Stomach (tissue), 9 donors: Measurements from ENCODE around the gene MEA1. TPM values are rescaled to one million over a fixed set of nuclear protein-coding genes. Genes with fewer than 3 reads are reported as not detected.

Experiments
- DNase-seq, 2 donors: peaks; one replicate each; pipeline versions ENCODE4 v3.0.0 to v3.0.0-alpha.2; 2013 to 2019
- H3K27ac ChIP-seq, 5 donors: fragments of 200-600 bp in 4 of 5; sonication (generic) in 4 of 5; one replicate each; pipeline ENCODE4 v1.5.1; 2013 to 2019; ENCODE audit warnings: mild to moderate bottlenecking in 1 of 5, moderate library complexity in 1 of 5
- H3K27me3 ChIP-seq, 3 donors: fragments of 200-600 bp; sonication (generic); one replicate each; pipeline ENCODE4 v1.5.1; 2017 to 2019; ENCODE audit warnings: mixed run types in 1 of 3
- H3K36me3 ChIP-seq, 4 donors: fragments of 200-600 bp; sonication (generic); 1 replicate in 3 of 4; 2 replicates in 1 of 4; pipeline ENCODE4 v1.5.1; 2016 to 2019
- H3K4me1 ChIP-seq, 4 donors: fragments of 200-600 bp; sonication (generic); one replicate each; pipeline ENCODE4 v1.5.1; 2016 to 2019
- H3K4me3 ChIP-seq, 4 donors: fragments of 200-600 bp; sonication (generic) in 3 of 4; one replicate each; pipeline ENCODE4 v1.5.1; 2016 to 2019; ENCODE audit warnings: mild to moderate bottlenecking in 1 of 4
- H3K9me3 ChIP-seq, 4 donors: fragments of 200-600 bp; sonication (generic); one replicate each; pipeline ENCODE4 v1.5.1; 2016 to 2019
- CTCF ChIP-seq, 7 experiments: fragments of 450-650 bp in 4 of 7; fragments of 200-600 bp in 3 of 7; sonication (generic) in 3 of 7; IDR thresholded peaks; one replicate each; pipeline ENCODE4 v1.5.1; 2016 to 2019; ENCODE audit warnings: antibody characterized with exemption in 7 of 7, control low read depth in 2 of 7, mild to moderate bottlenecking in 1 of 7
- EP300 ChIP-seq: sonication (generic); formaldehyde crosslinking; IDR thresholded peaks from one replicate; pipeline ENCODE4 v1.6.1; 2017; ENCODE audit warnings: antibody characterized with exemption
- POLR2A ChIP-seq, 4 donors: fragments of 450-650 bp; IDR thresholded peaks; one replicate each; pipeline ENCODE4 v1.6.1; 2016; ENCODE audit warnings: antibody characterized with exemption in 4 of 4, control low read depth in 2 of 4, mild to moderate bottlenecking in 1 of 4, moderate library complexity in 1 of 4
- POLR2AphosphoS5 ChIP-seq, 3 donors: sonication (generic); formaldehyde crosslinking; IDR thresholded peaks; one replicate each; pipeline ENCODE4 v1.6.1; 2016; ENCODE audit warnings: antibody characterized with exemption in 3 of 3
- WGBS, 5 donors: extraction: QIAGEN DNeasy Blood & Tissue Kit in 3 of 5; methylation state at CpG; one replicate each; pipeline versions ENCODE4 v1.1.5 to v1.1.7; 2013 to 2018; 5-methylcytosine and 5-hydroxymethylcytosine counted together
- intact Hi-C: fragments of 100-400 bp; cut with DNase I; formaldehyde crosslinking; loops from one replicate; pipeline ENCODE4 v1.15.1; 2023; ENCODE audit warnings: low total_unique reads
- polyA plus RNA-seq, 3 donors: library from polyadenylated mRNA; stranded (reverse); fragments of 200-250 nt; gene quantifications; one replicate each; pipeline ENCODE4 v1.2.3, GENCODE V29; 2013
- total RNA-seq, 5 donors: library from RNA; depleted of rRNA; stranded (reverse); fragments of >200 nt; gene quantifications; one replicate each; pipeline versions ENCODE4 v1.1.0 to v1.2.3, GENCODE V29; 2014 to 2016
- donor health status: healthy with polysubstance abuse.
- donor health status: Bipolar disorder and iron deficiency.
- donor health status: healthy.

The MEA1 gene
- total and polyA plus RNA-seq, 8 donors, result 3.6 to 118 (median 50.0) TPM

- H3K27ac ChIP-seq, result no peak overlapping the region
- H3K4me3 ChIP-seq, result no peak overlapping the region
- no peaks in the 10 kb centered on the region for H3K27me3 ChIP-seq
- H3K4me1 ChIP-seq, result peaks cover 0 to 6% (median 0%) of the 10 kb centered on the region in 4 donors
- intact Hi-C loops, result no loop called here
- WGBS, 5 donors, result 69 to 91% (median 79%) methylated on average over 5 of the region's 5 CpGs
- no peaks in the 10 kb centered on the region for H3K9me3 ChIP-seq
- TF ChIP-seq POLR2AphosphoS5 (IDR thresholded peaks at IDR 0.05), result no peak
- no peak for TF ChIP-seq EP300
- TF ChIP-seq POLR2A (IDR thresholded peaks at IDR 0.05), result no peak
- TF ChIP-seq CTCF (IDR thresholded peaks at IDR 0.05), result no peak
- no peak for DNase-seq
- H3K36me3 ChIP-seq, result peaks cover 47 to 97% (median 94%) of the 10 kb centered on the region in 4 donors
Measured at GRCh38 chr6:43037197-43037596, 23.5 kb upstream of the MEA1 start.

GRCh38 chr6:43036712-43037111 lies 23.0 kb upstream of the MEA1 start:
- H3K27me3 ChIP-seq, result no peaks in the 10 kb centered on the region
- no peak for DNase-seq
- peaks cover 0 to 6% (median 0%) of the 10 kb centered on the region in 4 donors for H3K4me1 ChIP-seq
- no peak overlapping the region for H3K4me3 ChIP-seq
- intact Hi-C loops, result no loop called here
- no peak overlapping the region for H3K27ac ChIP-seq
- no peaks in the 10 kb centered on the region for H3K9me3 ChIP-seq
- peaks cover 50 to 99% (median 95%) of the 10 kb centered on the region in 4 donors for H3K36me3 ChIP-seq
- TF ChIP-seq CTCF (IDR thresholded peaks at IDR 0.05) (no peak), EP300 (no peak), POLR2A (IDR thresholded peaks at IDR 0.05) (no peak), POLR2AphosphoS5 (IDR thresholded peaks at IDR 0.05) (no peak)
- 85 to 94% (median 92%) methylated on average over 9 of the region's 9 CpGs for WGBS, 5 donors

GRCh38 chr6:43035495-43036194 lies 21.9 kb upstream of the MEA1 start:
- WGBS, 5 donors, result 54 to 77% (median 61%) methylated on average over 4 of the region's 4 CpGs
- DNase-seq, result no peak

GRCh38 chr6:43034190-43034525 lies 20.4 kb upstream of the MEA1 start:
- Histone ChIP-seq H3K27me3 (no peaks in the 10 kb centered on the region), H3K36me3 (peaks cover 60 to 100% (median 97%) of the 10 kb centered on the region in 4 donors), H3K9me3 (no peaks in the 10 kb centered on the region), H3K4me1 (peaks cover 0 to 6% (median 0%) of the 10 kb centered on the region in 4 donors), H3K4me3 (no peak overlapping the region), H3K27ac (no peak overlapping the region)
- no peak for DNase-seq
- WGBS, 5 donors, result 79 to 91% (median 88%) methylated on average over 2 of the region's 2 CpGs
- intact Hi-C loops, result no loop called here
- no peak for TF ChIP-seq CTCF (IDR thresholded peaks at IDR 0.05)
- TF ChIP-seq POLR2AphosphoS5 (IDR thresholded peaks at IDR 0.05), result no peak
- no peak for TF ChIP-seq POLR2A (IDR thresholded peaks at IDR 0.05)
- TF ChIP-seq EP300, result no peak

More at GRCh38 chr6:43035495-43036194, 21.9 kb upstream of the MEA1 start:
- Histone ChIP-seq H3K4me1 (peaks cover 0 to 6% (median 0%) of the 10 kb centered on the region in 4 donors), H3K9me3 (no peaks in the 10 kb centered on the region), H3K4me3 (no peak overlapping the region), H3K27ac (no peak overlapping the region), H3K36me3 (peaks cover 53 to 99% (median 96%) of the 10 kb centered on the region in 4 donors), H3K27me3 (no peaks in the 10 kb centered on the region)
- TF ChIP-seq EP300, result no peak
- TF ChIP-seq POLR2A (IDR thresholded peaks at IDR 0.05), result no peak
- no peak for TF ChIP-seq CTCF (IDR thresholded peaks at IDR 0.05)
- no peak for TF ChIP-seq POLR2AphosphoS5 (IDR thresholded peaks at IDR 0.05)
- intact Hi-C loops, result no loop called here
